Activated CD8-positive, alpha-beta memory T cell treated with anti-CD3 and anti-CD28 coated beads for 48 hours (primary cell): ENCODE measurements around the gene FOXRED1.
"Not testable (repeated sequence)": the region's sequence is repeated elsewhere in the genome, so short reads cannot be mapped to it uniquely, and the experiment has no call there.

Source experiments
- DNase-seq, 3 experiments: peaks; one replicate each; pipeline ENCODE4 v3.0.0-alpha.2; 2020; ENCODE audit warnings: low read depth in 2 of 3, low spot score in 2 of 3

The FOXRED1 gene

GRCh38 chr11:126277322-126277721 lies 8.4 kb downstream of the FOXRED1 start:
- no peak for DNase-seq

DNA sequence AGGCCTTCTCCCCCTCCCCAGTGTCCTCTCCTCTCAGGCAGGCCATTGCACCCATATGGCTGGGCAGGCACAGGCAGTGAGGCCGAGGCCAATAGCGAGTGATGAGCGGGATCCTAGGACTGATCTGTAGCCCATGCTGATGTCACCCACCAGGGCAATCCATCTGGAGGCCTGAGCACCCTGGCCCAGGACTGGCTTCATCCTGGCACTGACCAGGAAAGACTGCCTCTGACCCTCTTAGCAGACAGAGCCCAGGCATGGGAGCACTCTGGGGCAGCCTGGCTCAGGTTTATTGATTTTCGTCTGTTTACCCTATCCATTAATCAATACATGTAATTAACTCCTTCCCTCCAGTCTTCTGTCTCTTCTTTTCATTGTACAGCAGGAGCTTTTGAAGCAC lies 8.8 kb downstream of the FOXRED1 start:
- DNase-seq: no peak

DNA sequence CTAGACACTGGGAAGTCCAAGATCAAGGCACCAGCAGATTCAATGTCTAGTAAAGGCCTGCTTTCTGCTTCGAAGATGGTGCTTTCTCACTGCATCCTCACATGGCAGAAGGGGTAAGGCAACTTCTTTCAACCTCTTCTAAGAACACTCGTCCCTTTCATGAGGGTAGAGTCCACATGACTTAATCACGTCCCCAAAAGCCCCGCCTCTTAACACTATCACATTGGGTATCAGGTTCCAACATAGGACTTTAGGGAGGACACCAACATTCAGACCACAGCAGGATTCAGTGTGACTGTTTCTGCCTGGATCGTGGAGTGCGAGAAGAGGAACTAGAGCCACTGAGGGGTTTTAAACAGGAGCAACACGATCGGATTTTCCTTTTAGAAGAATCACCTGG lies 10.2 kb downstream of the FOXRED1 start:
- no peak for DNase-seq

GRCh38 chr11:126280595-126280994 lies 11.6 kb downstream of the FOXRED1 start:
- no peak for DNase-seq

DNA sequence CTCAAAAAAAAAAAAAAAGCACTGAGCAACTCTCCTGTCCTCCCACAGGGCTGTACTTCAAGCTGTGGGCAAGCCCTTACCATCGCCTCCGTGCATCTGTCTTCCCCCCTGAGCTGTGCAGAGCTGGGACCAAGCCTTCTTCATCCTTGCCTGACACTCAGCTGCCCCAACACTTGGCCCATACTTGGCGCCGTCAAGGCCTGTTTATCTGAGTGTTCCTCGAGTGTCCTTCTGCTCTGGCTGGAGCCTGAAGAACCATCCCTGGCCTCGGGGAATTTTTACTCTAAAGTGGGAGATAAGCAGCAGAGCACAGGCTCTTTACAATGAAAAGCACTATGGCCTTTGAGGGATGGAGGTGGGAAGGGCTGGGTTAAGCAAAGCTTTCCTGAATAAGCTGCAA lies 12.3 kb downstream of the FOXRED1 start:
- DNase-seq: no peak

DNA sequence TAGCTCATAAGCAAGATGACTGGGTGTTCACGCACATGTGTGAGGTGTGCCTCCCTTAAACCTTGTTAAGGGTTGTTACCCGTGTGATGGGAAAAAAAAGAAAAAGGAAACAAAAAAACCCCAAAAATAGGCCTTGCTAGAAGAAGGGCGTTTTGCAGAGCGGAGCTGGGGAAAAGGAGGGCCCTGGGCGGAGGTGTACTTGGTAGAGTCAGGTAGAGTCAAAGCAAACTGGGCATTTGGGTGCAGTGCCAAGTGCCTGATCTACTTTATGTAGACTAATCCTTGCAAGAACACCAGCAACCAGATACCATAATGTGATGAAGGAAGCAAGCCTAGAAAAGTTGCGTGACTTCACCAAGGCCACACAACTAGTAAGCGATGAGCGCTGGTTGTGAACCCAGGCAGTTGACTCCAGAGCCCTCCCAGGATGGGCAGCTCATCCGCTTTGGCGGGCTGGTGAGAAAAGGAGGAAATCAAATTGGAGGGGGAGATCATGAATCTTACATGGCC lies 12.8 kb downstream of the FOXRED1 start:
- no peak for DNase-seq

- DNase-seq: no peak
Measured at GRCh38 chr11:126282361-126282735, 13.4 kb downstream of the FOXRED1 start.

GRCh38 chr11:126282736-126283591 lies 14.0 kb downstream of the FOXRED1 start, which contains the start of gene TIRAP:
TIRAP (plus strand) TSS chr11:126283093; CDS start chr11:126290895, 7,802 bp downstream.
- DNase-seq: peak in 2 of 3 experiments; percentile 35 to 36

DNA sequence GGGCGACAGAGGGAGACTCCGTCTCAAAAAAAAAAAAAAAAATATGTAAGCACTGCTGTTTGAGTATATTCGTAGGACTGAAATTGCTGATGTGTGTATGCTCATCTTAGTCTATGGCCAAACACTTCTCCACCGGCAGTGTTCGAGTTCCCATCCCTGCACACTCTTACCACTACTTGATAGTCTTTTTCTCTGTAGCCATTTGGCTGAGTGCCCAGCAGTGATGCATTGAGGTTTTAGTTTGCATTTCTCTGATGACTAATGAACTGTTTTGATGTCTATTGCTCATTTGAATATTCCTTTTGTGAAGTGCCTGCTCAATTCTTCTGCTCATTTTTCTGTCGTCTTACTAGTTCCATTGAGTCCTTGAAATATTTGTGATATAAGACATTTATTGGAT lies 15.9 kb downstream of the FOXRED1 start:
- peak; percentile 61 to 74 (median 63) for DNase-seq

- DNase-seq: no peak
Measured at GRCh38 chr11:126288237-126288636, 19.3 kb downstream of the FOXRED1 start.

- DNase-seq: no peak
Measured at GRCh38 chr11:126290887-126291286, 21.9 kb downstream of the FOXRED1 start.

DNA sequence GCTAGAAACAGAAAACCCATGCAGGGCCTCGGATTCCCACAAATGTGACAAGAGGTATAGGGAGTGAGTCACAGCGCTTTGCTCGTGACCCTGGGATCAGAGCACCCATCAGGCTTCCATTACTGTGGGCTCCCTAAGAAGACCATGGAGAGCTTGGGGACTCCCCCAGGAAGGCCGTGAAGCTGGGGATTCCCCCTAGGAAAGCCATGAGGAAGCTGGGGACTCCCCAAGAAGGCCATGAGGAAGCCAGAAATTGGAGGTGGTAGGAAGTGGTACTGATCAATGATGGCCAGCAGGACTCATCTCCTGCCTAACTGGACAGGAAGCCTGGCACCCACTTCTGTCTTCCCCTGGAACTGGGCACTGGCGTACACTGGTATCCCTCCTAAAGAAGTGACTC lies 24.8 kb downstream of the FOXRED1 start:
- no peak for DNase-seq

DNA sequence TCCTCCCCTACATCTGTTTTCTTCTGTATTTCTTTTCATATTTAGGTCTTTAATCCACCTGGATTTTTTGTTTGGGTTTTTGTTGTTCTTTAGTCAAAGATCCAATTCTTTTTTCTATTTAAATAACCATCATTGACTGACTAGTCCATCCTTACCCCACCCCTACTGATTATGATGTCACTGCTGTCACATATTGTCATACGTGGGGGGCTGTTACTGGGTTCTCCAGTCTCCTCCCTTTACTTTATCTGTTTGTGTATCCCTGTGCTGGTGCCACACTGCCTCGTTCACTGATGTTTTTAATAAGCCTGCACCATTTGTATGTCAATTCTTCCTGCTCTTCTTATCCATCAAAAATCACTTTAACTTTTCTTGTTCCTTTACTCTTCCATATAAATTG lies 28.1 kb downstream of the FOXRED1 start:
- no peak for DNase-seq

- DNase-seq: peak; percentile 66 to 88 (median 84)
Measured at GRCh38 chr11:126303623-126304456, 34.9 kb downstream of the FOXRED1 start, which contains the start of gene DCPS. DCPS (plus strand) TSS chr11:126304060; CDS start chr11:126304081, 21 bp downstream.

DNA sequence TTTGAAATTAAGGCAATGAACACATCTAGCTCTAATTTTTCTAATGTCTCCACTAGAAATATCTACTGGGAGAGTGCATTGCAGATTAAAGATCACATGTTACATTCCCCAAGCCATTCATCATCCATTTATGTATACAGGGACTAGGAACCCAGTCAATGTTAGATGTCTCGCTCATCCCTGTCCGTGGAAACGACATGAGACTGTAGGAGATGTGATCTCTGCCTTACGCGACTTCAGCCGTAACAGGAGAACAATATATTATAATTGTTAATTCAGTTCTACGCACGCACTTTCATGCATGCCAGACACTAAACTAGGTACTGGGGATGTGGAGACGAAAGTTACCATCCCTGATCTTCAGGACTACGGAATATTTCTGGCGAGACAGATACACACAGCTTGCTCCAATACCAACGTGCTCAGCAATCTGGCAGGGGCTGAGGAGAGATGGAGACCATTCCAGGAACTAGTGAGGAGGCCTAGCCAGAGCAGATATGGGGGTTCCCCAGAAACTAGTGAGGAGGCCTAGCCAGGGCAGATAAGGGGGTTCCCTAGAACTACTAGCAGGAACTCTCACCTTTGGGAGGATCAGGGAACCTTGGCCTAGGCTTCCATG lies 35.6 kb downstream of the FOXRED1 start:
- DNase-seq: no peak

- DNase-seq: no peak
Measured at GRCh38 chr11:126305699-126306098, 36.7 kb downstream of the FOXRED1 start.

DNA sequence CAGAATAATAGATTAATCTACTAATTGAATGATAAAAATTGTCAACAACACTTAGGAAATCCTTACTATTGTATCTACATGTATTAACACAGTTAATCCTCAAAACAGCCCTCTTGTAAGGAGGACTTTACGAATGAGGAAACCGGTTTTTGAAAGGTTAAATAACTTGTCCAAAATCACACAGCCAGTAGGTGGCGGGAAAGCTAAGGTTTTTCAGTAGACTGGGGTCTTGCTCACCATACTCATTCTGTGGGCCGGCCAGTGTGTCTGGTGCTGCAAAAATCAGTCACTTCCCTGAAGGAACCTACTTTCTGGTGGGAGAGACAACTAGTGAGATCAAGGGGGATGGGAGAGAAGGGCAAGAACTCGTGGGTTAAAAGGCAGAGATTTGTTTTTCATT lies 38.8 kb downstream of the FOXRED1 start:
- no peak for DNase-seq

GRCh38 chr11:126308271-126308671 lies 39.3 kb downstream of the FOXRED1 start:
- no peak for DNase-seq

DNA sequence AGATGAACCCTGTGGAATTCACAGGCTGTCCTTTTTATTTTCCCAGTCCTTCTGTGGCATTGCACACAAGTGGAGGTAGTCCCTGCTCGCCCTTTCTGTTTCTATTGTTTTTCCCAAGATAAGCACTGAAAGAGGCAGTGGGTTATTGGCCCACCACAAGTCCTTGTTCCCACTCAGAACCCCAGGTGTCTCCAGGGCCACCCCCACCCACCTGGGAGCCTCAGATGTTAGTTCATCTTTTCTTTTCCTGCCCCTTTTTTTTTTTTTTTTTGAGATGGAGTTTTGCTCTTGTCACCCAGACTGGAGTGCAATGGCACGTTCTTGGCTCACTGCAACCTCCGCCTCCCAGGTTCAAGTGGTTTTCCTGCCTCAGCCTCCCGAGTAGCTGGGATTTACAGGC lies 39.8 kb downstream of the FOXRED1 start:
- DNase-seq: not testable (repeated sequence)

DNA sequence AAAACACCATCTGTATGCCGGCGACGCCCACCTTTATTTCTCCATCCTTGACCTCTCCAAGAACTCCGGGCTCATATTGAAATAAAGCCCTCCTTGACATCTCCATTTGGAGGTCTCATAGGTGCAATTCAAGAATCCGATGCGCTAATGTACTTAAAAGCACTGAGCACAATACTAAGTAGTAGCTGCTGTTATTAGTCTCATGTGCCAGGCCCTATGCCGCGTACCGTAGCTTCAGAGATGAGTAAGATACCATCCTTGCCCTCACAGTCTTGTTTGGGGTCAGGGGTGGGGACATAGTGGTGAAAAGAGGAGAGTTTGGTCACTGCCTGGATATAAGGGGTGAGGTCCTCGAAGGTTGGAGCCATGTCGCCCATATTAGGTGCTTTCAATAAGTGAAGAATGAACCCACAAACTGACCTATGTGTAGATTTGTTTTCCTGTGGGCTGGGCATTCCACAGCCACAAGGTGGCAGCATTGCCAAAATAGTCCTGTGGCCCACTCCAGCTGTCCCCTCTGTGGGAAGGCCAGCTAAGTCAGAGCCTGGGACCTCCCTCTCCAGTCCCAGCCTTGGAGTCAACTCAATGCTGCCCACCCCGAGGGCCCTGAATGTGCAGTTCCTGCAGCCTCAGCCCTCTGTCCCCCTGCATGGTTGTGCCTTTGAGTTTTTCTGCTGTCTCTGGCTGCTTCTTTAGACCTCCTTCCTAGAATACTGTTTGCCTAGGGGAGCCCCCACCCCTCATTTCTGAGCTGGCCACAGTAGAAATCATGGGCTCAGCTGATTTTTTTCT lies 41.4 kb downstream of the FOXRED1 start:
- DNase-seq: peak in 1 of 3 experiments; percentile 35

DNA sequence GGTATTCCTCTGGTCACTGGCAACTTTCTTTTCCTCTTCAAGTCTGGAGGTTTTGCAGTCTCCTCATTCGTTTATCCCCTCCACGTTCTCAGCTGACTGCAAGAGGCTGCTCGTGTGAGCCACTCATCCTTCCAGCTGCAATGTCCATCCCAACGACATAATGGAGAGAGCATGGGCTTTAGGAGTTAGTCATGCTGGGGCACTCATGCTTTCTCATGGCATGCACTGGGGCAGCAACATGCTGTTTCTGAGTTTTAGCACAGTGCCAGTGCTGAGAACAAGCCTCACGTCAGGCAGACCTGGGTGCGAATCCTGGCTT lies 42.0 kb downstream of the FOXRED1 start:
- no peak for DNase-seq
